HG03558 (cell line): ENCODE measurements around the gene CTRB1.

Experiments used
- ATAC-seq: cut with Tn5 transposase; IDR thresholded peaks from one replicate; pipeline ENCODE4 v1.9.1; 2021; ENCODE audit warnings: moderate number of reproducible peaks; ENCODE audit not compliant: unreplicated experiment; ENCODE audit errors: extremely low read depth

Gene CTRB1

DNA sequence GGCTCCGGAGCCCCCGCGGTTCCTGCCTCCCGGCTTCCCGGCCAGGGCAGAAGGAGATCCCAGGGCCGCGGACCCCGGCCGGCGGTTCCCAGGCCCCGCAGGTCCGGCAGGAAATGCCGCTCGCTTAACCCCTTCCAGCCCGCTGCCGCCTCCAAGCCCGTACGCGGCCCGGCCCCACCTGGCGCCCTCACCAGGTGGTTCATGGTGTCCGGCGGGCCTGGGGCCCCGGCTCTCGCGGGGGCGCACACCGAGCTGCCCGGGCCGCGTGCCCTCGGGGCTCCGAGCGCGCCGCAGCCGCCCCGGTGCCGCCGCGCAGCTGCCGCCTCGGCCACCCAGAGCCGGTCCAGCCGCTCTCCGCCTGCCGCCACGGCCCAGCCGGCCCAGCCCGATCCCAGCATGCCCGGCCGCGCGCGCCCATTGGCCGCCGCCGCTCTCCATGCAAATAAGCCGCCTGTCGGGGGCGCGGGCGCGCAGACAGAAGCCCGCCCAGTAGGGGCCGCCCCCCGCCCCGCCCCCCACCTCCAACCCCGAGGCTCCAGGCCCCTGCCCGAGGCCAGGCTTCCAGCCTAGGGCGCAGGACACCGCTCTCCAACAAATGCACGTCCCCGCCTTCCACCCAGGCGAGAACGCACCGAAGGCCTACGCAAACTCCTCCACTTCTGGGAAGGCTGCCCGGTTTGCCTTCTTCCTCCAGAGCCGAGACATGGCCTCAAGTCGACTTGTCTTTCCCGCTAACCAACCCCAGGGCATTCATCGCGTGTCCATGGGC is 32.7 kb downstream of the CTRB1 start, which contains the start of gene BCAR1:
Gene BCAR1 (minus strand): TSS at position 345 of the 769 bp plus-strand sequence. CDS start 142 bp downstream, at position 203.
- ATAC-seq: no peak

DNA sequence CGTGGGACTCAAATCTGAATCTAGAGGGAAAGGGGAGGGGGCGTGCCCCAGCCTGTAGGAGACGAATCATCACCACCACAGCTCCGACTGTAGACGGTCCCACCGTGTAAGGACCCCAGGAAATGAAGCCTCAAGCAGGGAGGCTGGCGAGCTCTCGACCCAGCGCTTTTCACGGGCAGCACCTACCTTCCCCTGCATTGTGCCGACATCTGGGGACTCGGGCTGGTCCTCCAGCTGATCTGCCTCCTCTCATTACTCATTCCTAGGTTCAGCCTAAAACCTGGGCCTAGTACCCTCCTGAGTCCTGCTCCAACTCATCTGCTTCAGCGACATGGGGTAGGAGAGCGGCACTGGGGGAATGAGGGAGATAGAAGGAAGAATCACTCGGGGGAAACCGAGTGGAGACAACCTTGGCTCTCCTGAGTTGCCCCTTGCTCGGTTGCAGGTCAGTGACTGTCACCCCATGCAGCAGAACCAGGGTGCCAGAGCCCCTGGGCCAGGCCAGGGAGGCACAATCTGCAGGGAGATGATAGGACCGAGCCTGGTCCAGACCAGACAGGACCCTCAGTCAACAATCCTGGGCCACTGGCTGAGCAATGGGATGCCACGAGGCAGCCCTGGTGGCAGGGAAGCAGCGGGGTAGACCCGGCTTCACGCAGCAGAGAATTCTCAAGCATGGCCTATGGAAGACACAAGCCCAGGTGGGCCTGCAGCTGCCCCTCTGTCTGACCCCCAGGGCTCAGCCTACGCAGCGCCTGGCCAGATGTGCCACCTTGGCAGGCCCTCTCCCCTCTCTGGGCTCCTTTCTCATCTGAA is 33.5 kb downstream of the CTRB1 start:
- ATAC-seq: no peak

DNA sequence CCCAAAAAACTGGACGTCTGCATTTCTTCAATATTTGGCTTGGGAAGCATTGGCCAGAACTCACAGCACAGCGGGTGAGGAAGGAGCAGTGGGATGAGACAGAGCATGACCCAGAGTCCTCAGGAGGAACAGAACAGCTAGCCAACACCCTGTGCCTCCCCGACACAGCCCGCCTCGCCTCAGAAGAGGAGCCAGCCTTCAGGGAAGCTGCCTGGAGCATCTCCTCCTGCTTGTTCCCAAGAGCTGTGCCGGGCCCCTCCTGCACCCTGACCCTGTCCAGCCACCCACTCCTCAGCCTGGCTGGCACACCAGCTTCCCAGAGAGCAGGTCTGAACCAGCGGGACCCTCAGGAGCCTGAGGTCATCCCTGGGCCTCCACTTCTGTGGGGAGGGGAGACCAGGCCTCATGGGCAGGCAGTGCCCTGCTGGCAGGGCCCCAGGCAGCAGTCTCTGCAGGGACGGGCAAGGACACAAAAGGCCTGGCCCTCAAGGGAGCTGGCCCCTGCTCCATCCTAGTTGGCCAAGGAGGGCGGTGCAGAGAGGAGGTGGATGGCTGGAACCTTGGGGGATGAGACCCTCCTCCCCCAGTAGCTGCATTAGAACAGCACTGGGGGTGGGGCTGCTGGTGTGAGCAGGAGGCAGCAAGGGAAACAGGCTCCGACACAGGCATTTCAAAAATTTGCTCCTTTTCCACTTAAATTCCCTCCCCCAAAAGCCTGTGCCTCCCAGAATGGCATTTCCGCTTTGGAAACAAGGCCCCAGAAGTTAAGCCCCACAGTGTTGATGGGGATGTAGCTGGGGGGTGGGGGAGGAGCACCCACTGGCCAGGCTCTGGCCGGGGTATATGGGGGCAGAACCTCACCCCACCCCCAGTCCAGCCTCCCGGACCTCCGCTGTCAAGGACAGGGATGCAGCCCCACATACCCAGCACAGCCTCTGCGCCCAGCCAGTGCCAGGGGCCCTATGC is 34.4 kb downstream of the CTRB1 start:
- ATAC-seq: no peak

DNA sequence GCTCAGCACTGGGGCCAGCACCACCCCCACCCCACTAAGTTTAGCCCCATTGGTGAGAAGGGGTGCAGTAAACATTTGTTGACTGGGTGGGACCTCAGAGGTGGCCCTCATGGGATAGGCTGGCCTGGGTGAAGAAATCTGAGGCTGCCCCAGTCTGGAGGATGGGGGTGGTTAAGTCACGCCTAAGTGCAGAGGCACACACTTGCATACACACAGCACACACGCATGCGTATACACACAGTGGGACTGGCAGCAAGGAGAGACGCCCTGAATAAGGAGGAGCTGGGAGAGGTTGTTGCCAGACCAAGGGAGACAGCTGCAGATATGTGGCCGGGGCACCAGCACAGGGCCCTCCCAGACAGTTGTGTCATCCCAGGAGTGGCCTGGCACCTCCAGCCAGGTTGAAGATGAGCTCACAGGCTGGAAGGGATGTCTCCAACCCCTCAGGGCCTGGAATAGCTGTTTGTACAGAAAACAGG is 35.6 kb downstream of the CTRB1 start:
- no peak for ATAC-seq

DNA sequence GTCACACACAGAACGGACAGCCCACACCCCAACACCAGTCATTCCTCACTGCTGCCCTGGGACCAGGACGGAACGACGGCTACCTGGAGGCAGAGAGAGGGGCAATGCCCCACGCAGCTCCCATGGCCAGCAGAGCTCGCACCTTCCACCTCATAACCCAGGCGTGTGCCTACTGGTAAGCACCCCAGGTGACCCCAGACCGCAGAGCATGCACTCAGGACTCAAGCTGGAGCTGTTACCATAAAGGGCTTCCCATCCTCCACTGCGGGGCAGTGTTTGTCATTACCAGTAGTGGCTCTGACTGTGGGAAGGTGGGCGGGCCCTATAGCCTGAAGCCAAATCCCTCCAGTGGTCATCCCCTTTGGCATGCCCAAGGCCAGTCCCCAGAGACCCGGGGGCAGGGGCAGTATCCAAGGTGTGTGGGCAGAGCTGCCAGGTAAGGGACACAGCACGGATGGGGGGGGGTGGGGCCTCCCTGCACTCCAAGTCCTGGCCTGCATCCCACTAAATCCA is 37.3 kb downstream of the CTRB1 start:
- ATAC-seq: no peak

DNA sequence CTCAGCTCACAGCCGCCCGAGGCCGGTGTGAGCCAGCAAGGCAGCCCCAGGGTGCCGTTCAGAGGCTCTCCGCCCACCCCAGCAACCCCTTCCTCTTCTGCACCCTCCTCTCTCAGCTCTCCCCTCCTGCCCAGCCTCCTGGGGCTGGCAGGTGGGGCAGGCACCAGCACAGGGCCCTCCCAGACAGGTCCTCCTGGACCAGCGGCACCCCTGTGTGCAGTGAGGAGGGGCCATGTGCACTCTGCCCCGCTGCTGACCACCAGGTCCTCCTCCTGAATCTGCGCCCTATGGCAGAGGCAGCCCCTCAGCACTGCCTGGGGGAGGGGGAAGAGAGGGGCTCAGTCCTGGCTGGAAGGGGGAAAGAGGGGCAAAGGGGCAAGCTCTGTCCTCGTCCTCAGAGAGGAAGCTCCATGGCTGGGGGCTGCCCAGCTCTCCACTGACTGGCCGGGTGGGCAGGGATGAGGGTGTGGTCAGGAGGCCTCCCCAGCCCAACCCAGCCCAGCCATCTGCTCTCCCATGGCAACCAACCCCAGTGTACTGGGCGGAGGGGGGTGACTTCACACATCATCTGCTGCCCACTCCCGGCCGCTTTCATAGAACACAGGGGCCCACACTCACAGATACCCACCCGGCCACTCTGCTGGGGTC is 38.0 kb downstream of the CTRB1 start:
- no peak for ATAC-seq

DNA sequence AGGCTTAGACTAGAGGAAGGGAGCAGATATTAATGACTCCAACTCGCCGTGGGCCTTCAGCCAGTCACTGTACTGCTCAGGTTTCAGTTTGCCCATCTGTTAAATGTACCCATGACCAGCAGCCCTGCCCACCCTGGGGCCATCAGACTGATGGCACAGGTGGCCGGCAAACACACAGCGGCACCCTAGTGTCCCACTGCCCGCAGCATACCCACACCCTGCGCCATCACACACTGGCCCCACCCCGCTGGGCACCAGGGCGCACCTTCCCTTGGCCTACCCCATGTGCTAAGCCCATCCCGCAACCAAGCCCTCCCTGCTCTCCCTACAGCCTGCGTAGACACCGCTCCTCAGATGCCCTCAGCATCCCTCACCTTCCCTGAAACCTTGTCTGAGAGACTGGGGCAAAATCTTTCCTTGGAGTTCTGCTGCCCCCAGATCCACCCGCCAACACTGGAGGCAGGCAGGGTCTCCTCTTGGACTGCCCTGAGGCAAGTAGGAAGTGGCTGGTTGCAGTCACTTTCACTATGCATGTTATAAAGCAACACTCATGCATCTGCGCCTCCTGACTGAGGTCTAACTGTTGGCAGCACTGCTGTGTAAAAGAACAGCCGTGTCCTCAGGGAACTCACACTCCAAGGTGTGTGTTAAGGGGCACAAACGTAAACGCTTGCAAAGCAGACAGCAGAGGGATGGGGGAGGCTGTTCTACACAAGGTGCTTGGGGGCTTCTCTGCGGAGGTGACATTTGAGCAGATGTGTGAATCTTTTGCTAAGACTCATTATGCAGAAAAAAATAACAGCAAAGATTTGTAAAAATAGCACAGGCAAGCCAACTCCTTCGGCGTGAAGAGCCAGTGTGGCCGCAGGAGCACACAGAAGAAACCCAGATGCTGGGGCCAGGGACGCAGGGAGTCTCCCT is 39.4 kb downstream of the CTRB1 start:
- no peak for ATAC-seq

DNA sequence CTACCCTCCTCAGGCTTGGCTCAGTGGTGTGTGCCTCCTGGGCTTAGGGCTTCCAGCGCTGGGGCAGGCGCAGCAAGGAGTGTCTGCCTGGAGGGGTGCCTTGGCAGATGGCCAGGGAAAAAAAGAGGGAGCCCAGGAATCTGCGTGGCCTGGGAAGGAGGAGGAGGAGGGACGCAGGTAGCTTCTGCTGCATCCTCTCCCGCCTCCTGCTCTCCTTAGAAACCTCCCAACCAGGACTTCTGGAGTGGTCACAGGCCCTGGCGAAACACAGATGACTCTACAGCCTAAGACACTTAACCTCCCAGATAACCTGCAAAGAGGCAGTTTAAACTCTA is 40.0 kb downstream of the CTRB1 start:
- ATAC-seq: no peak

DNA sequence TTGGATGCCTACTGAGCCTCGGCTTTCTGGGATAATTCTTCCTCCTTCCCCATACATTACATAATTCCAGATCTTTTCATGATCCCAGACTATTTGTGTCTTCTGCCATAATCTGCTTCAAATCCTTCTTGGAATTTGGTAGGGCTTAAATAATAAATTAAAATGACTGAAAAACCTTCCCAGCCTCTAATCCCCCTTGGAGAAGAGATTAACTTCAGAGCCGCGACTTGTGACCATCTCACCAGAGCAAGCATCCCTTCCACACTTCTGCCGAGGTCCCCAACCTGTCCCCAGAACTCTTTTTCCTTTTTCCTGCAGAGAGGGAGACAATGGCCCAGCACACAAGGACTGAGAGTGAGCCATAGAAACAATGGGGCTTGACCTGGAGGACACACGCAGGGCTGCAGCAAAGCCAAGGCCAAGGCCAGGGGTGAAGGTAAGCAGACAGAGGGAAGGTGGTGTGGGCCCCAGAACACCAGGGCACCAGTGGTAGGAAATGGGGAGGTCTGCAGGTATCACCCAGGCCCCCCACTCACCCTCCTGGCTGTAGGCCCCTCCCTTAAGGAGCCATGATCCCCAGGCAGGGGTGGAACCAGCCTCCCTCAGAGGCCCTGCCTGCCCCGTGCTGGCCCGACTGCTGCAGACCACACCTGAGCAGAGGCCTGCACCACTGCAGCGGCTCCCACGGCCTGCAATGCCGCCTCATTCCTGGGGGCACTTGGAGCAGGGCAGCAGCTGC is 42.2 kb downstream of the CTRB1 start:
- no peak for ATAC-seq

DNA sequence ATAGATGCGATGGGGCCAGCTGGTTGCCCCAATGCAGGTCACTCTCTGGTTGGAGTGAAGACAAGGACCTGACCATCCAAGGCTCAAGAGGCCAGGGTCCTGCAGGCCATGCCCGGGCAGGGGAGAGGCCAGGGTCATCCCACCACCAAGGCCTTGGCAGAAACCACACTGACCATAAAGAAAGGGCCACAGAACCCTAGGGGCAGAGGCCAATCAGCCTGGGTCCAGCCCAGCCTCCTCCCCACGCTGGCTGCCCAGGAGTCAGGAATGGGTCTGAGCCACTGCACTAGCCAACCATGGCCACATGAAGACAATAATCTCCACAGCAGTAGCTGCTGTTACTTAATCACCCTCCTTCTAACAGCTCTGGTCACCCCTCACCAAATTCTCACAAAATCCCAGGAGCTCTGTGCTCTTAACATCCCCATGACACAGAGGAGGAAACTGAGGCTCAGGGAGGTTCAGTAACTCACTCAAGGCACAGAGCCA is 42.8 kb downstream of the CTRB1 start:
- ATAC-seq: no peak

DNA sequence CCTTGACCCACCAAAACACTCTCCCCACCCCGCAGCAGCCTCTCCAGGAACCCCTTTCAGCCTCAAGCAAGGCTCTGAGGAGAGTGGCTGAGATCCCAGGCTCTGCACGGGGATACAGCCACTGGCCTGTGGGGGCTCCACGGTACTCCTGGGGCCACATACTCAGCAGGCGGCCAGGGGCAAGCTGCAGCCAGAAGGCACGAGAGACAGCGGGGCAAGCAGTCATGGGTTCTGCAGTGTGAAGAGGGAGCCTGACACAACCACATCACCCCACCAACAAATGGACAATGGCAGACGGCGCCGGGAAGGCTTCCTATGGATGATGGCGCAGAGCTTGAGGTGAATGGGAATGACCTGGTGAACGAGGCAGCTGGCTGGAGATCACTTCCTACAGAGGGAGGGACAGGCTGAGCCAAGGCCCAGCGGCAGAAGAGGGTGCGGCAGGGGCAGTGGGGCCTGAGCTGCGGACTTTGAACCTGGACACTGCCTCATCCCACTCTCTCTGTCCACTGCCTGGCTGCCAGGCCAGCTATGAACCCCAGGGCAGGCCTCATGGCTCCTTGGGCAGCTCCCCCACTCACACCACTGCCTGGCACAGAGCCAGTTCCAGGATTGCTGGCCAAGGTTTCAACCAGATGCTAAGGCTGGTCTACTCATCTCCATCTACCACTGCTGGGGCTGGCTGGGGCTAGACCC is 43.5 kb downstream of the CTRB1 start:
- ATAC-seq: no peak

DNA sequence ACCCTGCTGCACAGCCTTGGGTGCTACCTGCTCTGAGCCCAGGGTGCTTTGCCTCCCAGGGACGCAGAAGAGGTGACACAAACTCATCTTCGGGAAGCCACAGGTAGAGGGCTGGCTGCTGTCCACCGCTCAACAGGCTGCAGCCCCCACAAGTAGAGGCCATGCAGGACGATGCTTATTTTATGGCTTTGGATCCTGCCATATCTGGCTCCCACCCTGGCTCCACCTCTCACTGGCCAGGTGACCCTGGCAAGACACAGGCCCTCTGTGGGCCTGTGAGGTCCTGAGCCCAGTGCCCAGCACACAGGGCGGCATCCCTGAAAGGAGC is 44.0 kb downstream of the CTRB1 start:
- ATAC-seq: no peak

DNA sequence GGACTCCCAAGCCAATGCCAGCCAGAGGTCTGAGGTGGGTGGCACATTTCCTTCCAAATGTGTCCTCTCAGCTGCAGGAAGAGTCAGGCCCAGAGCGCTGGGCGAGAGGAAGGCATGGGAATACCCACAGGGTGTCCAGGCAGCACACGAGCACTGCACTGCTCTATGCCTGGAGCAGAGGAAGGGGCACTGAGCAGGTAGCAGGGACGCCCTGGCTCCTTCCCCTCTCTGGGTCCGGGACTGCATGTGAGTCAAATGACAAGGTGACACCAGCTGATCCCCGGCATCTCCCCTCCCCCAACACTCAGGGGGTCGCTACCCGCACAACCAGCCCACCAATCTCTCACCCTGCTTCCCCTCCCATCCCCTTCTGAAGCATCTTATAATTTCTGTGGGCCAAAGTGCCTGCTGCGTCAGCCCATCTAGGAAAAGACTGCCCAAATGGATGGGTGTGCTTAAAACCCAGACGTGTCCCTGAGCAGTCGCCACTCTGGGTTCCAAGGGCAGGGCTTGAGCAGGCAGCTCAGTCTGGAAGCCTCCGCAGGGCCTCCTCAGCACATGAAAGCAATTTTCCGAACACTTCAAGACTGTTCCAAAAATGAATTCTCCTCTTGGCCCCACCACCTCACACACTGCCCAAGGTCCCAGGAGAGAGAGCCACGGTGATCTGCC is 44.6 kb downstream of the CTRB1 start:
- no peak for ATAC-seq

DNA sequence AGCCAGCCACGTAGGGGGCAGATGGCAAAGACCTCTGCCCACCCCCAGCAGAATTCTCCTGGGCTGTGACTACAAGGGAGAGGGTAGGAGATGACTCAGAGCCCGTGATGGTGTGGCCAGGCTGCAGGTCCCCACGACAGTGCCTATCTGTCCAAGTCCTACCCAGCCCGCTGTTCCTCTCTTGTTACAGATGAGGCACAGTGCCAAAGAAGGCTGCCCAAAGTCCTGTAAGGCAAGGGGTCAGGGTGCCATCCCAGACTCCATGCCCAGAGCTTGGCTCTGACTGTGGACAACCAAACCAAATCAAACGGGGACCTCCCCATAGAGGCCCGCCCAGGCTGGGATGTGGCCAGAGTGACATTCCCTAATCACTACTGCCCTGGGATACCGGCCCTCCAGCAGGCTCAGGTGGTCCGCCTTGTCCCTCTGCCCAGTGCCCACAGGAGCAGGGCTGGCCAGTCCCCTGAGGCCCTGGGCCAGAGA is 45.2 kb downstream of the CTRB1 start:
- ATAC-seq: no peak

DNA sequence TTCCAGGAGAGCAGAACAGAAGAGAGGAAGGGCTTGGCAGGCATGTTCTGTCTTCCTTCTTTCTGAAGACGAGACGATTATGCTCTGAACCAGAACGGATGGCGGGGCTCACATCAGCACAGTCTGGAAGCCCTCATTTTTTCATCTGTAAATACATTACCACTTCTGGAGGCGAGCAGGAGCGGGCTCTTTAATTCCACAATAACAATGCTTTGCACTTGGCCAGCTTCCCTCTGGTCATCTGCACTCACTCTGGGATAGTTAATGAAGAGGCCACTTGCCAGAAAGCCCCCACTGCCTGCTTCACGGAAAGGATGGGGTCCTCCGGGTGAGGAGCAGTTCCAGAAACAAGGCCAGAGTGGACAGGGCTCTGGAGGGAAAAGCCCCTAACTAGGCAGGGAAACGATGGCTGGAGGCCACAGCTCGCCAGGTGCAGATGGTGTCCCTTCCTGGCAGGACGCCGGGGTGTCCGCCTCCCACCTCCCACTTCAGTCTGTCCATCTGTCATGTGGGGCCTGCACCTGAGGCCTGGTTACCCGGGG is 45.7 kb downstream of the CTRB1 start:
- no peak for ATAC-seq
